Glomerular endothelial cell (primary cell): ENCODE data around the gene ANKRD65. TPM values are rescaled to one million over a fixed set of nuclear protein-coding genes. Genes with fewer than 3 reads are reported as not detected.
"Not testable (repeated sequence)": the region's sequence is repeated elsewhere in the genome, so short reads cannot be mapped to it uniquely, and the experiment has no call there.

Source experiments
- DNase-seq: peaks from one replicate; pipeline ENCODE4 v3.0.0-alpha.2; 2011; ENCODE audit warnings: low read depth, low spot score; ENCODE audit errors: extremely low read depth
- total RNA-seq: library from RNA; depleted of rRNA; stranded (reverse); fragments of >200 nt; gene quantifications from 2 replicates; pipeline ENCODE4 v1.2.3, GENCODE V29; 2015

The ANKRD65 gene
- 0.34 TPM in 1 of 2 replicates, not detected in the other for total RNA-seq

DNA sequence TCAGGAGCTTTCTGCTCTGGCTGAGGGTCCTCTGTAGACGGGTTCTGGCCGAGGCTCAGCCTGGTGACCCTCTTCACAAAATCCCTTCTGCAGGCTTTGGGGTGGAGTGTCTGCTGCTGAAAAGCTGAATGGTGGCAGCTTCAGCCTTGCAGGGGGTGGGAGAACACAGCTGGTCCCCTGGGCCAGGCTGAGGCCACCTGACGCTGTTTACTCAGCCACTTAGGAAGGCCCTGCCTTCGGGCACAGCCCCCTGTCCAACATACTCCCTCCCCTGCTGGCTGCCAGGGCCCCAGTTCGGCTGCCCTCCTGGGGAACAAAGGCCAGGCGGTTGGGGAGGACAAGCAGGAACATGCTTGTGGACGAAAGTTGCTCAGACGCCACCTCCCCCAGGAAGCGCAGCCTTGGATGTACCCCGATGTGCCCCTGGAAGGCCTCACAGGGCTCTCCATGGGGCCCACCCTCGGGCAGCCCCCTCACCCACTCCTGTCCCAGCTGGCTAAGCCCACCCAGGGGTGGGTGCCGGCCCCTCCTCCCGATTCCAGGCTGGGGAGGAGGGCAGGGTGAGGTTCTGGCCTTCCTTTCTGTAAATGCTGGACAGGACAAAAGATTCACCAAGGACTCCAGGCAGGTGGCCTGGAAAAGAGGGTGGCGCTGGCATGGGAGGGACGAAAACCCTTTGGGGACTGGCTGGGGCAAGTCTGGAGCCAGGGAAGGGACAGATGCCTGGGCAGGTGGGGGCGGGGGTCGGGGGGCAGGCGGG, at the start of gene ANKRD65:
Gene ANKRD65, minus strand, starts transcription at position 130 of the 760 bp plus-strand sequence. CDS start 271 bp downstream, outside the sequence.
- no peak for DNase-seq

- DNase-seq, result not testable (repeated sequence)
These were observed 47.3 kb upstream of the ANKRD65 start for GRCh38 chr1:1468196-1468985.

GRCh38 chr1:1463312-1463711, 42.2 kb upstream of the ANKRD65 start:
- no peak for DNase-seq

DNA sequence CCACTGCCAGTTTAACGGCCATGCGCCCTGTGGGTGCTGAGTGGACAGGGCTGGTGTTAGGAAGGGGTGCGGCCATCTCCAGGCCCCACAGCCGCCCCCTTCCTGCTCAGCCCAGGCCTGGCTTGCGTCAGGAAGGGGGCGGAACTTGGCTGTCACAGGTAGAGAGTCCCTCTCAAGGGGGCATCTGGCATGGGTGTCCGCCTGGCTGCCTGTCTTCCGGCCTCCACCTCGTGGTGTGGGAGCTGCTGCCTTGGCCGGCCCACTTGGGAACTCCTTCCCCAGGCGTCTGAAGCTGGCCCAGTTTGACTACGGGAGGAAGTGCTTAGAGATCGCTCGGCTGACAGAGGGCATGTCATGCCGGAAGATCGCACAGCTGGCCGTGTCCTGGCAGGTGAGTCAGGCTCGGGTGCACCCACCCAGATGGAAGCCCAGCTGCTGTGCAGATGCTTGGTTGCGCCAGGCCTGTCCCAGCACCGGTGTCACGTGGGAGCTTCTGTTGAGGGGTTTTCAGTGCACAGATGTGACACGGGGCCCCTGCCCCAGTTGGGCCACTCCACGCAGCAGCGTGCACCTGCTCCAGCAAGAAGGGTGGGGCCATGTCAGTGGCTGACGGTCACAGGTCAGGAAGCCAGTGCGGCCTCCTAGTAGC, 41.4 kb upstream of the ANKRD65 start:
- DNase-seq, result no peak

GRCh38 chr1:1461721-1462317, 40.7 kb upstream of the ANKRD65 start:
- no peak for DNase-seq

DNA sequence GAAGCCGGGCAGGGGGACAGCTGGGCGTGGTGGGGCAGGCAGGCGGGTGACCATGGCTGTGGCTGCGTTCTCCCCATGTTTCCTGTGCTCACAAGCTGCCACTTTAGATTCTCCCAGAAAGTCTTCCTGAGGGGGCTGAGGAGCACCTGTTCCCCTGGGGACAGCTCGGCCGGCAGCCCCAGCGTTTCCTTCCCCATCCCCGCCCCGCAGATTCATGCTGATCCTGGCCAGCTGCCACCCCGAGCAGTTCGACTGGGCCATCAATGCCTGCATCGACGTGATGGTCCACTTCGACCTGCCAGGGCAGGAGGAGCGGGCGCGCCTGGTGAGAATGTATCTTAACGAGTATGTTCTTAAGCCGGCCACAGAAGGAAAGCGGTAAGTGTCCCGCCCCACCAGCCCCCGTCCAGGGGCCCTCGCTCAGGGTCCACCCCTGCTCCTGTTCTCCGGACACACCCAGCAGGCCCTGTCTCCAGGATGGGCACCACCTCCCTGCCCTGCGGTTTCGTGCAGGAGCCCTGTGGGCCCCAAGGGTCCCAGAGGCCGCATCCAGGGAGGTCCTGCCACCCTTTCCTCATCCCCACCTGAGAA, 39.6 kb upstream of the ANKRD65 start:
- no peak for DNase-seq

DNA sequence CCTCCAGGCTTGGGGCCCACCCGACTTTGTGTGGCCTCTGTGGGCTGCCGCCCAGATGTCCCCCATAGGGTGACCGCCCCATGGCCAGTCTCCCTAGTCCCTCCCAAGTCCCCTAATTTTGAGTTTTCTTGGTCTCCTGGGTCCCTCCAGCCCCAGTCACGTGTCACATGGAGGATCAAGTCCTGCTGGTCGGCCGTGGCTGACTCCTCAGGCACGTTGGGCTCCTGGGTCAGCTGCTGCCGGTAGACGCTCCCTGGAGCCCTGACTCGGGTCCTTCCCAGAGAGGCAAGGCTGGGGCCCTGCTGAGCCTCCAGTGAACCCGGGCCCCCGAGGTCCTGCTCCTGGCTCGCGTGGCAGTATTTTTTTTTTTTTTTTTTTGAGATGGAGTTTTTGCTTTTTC, 38.6 kb upstream of the ANKRD65 start:
- not testable (repeated sequence) for DNase-seq

DNA sequence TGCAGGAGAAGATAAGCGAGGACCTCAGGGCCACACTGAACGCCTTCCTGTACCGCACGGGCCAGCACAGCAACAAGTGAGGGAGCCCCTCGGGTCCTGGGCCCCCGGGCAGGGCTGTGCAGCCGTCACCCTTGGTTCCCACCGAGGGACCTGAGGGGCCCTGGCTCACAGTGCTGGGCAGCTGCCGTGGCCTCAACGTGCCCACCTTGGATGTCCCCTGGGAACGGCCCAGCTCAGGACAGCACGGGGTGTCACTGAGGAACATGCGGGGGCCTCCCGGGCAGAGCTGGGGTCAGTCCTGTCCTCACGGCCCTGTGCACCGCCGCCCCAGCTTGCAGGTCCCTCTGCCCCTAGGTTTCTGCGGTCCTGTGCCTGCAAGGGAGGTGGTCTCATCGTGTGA, 38.1 kb upstream of the ANKRD65 start:
- DNase-seq, result not testable (repeated sequence)

DNA sequence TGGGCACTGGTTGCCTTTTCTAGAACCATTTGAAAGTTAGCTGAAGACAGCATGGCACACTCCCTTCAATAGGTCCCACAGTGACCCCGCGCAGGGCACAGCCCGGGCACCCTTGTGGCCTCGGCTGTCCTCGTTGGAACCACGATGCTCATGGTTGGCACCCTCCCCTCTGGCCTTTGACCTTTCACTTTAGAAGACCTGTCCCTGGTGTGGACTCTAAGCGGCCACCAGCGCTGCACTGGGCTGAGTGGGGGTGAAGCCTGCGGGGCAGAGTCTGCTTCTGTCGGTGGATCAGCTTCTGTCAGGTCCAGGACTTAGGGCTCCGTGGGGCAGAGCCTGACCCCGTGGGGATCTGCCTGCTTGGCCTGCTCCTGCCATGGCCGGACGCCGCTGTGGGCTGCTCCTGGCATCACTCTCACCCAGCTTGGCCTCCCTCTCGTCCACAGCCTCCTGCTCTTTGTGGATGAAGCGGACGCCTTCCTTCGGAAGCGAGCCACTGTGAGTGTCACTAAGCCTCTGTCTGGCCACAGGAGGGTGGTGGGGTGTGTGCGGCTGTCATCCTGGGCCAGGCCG, 35.7 kb upstream of the ANKRD65 start:
- not testable (repeated sequence) for DNase-seq

DNA sequence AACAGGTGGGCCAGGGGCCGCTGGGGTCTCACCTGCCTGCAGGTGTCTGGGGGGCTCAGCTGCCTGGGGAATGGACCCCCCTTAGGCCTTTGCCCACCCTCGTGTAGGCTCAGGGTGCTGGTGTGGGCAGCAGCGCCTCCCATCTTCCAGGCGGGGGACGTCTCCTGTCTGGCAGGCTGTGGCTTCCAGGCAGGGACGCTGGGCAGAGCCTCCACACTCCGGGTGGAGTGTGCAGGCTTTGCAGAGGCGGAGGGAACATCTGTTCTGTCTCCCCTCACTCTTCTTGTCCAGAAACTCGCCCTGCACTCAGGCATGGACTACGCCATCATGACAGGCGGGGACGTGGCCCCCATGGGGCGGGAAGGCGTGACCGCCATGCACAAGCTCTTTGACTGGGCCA, 34.9 kb upstream of the ANKRD65 start:
- DNase-seq, result not testable (repeated sequence)

DNA sequence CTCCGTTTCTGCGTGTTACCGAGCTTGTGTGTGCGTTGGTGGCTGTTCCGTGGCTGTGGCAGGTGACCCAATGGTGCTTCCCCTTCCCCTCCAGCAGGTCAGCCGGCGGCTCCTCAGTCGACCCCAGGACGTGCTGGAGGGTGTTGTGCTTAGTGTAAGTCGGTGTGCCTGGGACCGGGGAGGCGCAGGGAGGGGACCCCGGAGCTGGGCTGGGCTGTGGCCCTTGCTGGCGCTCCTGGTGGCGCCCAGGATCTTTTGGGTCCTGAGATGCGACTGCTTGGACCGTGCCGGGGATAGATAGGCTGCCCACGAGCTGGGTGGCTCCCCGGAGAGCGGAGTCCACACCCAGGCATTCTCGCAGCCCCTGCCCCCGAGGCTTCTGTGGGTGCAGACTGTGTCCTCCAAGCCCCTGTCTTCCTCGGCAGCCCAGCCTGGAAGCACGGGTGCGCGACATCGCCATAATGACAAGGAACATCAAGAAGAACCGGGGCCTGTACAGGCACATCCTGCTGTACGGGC, 34.3 kb upstream of the ANKRD65 start:
- DNase-seq, result no peak

DNA sequence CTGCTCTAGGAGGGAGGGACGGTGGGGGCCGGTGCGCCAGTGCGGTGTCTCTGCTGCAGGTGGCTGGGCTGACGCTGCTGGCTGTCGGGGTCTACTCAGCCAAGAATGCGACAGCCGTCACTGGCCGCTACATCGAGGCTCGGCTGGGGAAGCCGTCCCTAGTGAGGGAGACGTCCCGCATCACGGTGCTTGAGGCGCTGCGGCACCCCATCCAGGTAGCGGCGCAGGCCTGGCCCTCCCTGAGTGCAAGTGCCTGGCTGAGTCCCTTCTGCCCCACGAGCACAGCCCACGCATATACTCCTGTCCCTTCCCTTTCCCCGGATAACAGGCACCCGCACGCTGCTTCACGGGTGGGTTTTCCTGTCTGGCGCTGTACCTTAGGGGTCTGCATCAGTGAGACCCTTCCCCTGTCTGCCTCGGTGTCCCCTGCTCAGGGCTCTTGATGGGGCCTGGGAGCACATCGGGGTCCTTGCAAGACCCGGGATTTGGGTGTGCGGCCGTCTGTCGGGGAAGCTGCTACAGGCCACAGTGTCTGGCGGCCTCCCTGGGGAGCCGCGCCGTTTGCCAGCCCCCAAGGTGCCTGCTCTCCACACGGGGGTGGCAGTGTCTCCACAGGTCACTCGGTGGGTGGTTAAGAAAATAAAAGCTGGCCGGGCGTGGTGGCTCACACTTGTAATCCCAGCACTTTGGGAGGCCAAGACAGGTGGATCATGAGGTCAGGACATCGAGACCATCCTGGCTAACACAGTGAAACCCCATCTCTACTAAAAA, 33.4 kb upstream of the ANKRD65 start:
- DNase-seq, result not testable (repeated sequence)

DNA sequence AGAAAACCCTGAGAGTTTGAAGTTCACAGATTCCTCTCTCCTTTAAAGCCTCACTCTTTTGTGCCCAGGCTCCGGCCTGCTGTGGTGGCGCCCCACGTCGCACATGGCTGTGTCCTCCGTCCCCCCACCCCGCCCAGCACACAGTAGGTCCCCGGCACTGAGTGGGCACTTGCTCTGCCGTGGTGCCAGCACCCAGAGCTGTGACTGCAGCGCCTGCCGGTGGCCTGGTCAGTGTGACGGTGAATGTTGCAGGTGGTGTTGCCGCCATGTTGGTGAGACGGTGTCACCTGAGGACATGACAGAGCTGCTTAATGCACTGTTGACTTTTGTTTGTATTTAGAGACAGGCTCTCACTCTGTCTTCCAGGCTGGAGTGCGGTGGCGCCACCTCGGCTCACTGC, 31.8 kb upstream of the ANKRD65 start:
- no peak for DNase-seq

DNA sequence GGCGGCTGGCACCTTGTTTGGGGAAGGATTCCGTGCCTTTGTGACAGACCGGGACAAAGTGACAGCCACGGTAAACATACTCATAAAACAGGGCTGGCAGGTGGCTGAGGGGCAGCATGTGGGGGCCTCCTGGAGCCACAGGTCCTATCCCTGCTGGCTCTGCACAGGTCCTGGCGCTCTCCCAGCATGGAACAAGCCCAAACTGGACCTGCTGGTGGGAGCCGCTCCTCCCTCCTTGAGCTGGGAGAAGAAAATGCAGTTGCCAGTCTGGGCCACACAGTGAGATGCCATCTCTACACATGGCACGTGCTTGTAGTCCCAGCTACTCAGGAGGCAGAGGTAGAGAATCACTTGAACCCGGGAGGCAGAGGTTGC, 31.3 kb upstream of the ANKRD65 start:
- DNase-seq, result not testable (repeated sequence)

DNA sequence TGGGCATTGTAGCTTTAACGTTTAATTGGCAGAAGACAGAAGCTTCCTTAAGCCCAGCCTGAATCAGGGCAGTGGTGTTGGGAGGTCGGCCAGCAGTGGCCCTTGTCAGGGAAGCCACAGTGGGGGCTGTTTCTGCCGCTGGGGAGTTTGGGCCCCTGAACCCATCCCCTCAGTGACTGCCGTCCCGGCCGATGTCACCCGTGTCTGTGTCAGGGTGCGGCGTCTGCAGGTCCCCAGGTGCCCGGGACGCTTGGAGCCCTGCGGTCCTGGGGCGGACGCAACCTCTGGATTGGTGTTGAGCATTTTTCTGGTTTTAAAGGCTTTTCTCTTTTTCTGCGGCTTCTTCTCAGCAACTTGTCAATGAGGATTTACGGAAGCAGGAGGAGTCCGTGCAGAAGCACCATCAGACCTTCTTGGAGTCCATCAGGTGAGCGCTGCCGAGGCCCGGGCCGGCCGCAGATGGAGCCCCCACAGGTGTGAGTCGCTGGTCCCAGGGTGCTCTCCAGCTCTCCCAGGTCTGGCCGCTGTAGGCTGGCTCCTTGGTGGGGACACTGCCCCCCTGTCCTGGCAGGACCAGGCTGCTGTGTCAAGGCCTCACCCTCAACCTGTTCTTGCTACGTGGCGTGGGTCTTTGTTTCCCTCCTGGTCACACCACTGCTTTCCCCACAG, 30.8 kb upstream of the ANKRD65 start:
- DNase-seq, result no peak

DNA sequence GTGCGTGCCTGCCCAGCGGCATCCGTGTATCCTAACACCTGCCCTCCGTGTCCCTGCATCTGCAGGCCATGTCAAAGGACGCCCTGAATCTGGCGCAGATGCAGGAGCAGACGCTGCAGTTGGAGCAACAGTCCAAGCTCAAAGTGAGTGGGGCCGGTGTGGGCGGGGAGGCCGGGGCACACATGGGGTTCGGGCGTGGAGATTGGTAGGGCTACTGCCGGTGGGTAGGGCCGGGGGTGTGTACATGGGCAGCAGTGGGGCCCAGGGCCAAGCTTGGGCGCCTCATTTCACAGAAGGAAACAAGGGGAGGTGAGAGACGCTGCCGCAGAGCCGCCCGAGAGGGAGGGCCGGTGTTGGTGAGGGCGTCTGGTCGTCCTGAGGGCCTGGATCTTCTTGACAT, 29.5 kb upstream of the ANKRD65 start:
- not testable (repeated sequence) for DNase-seq

DNA sequence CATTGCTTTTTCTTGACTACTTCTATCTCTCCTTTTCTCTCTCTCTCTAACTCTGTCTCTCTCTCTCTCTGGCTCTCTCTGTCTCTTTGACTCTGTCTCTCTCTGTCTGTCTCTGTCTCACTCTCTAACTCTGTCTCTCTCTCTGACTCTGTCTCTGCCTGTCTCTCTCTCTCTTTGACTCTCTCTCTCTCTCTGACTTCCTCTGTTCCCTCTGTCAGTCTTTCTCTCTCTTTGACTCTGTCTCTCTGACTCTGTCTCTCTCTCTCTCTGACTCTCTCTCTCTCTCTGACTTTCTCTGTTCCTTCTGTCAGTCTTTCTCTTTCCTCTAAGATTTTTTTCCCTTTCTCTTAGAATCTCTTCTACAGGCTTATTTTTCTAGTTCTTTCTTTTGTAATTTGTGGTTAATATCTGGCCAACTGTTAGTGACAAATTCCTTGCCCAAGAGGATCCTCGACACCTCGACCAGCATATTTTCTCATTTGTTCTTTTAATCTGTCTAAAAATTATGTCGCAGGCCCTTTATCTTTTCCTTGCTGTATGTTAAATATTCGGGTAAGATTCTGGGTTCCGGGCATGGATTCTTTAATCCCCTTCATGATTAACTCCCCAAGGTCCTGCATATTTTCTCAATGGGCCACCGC, 28.1 kb upstream of the ANKRD65 start, which contains the start of gene ATAD3C:
Gene ATAD3C, plus strand, starts transcription at position 591 of the 641 bp plus-strand sequence. CDS start 995 bp downstream, outside the sequence.
- DNase-seq, result no peak

- DNase-seq, result not testable (repeated sequence)
These were observed 25.6 kb upstream of the ANKRD65 start for GRCh38 chr1:1446631-1447030.
